ENCODE data around the gene FARS2.
A peak's percentile ranks its signal among the peaks of the same experiment; 100 is the strongest.
"Not testable (repeated sequence)": the region's sequence is repeated elsewhere in the genome, so short reads cannot be mapped to it uniquely, and the experiment has no call there.

Gene FARS2

DNA sequence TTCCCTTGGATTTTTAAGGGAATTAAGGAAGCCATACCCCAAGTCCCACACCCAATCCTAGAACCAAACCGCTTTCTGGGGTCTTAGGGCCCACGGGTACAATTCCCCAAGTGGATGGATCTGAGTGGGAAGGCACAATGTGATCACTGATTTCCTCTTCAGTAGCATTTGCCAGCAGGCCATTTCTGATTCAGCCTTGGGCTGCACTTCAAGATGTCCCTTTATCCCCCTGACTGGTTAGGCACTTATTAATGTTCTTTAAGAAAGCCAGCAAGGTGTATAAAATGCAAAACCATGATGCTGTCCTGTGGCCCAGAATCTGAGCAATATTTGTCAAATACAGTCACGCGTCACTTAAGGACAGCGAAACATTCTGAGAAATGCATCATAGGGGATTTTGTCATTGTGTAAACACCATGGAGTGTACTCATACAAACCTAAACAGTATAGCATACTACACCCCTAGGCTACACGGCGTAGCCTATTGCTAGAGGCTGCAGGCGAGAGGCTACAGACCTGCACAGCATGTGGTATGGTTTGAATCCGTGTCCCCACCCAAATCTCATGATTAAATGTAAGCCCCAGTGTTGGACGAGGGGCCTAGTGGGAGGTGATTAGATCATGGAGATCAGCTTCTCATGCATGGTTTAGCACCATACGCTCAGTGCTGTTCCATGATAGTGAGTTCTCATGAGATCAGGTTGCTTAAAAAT is 511.3 kb downstream of the FARS2 start:
- no peak for ATAC-seq

GRCh38 chr6:5776104-5776503 is 514.8 kb downstream of the FARS2 start:
- no peak for ATAC-seq

DNA sequence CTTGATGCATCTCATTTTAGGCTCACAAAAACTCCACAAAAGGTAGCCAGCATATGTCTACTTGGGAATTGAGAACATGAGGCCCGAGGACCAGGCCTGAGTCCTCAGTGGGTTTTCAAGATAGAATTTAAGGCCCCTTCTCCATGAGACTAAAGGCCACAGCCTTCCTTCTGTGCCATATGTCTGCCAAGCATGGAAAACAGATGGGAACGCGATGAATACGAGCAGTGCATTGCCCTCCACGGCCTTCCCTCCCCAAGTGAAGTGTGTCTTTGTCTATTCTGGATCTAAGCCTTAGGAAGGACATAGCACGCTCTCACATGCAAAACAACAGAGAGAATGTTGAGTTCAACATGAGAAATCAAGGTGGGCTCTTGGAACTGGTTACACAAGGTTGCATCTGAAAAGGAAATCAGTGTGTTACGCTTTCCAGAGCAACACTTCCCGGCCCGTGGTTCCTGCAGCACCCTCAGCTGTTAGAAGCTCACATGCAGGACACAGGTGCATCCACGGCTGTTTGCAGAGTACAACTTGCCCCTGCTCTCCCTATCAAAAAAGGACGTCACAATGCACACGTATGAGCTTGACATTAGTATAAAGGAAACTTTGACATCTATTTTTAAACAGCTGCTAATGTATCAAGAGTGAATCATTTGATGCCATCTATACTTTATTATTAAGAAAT is 515.5 kb downstream of the FARS2 start:
- no peak for ATAC-seq

DNA sequence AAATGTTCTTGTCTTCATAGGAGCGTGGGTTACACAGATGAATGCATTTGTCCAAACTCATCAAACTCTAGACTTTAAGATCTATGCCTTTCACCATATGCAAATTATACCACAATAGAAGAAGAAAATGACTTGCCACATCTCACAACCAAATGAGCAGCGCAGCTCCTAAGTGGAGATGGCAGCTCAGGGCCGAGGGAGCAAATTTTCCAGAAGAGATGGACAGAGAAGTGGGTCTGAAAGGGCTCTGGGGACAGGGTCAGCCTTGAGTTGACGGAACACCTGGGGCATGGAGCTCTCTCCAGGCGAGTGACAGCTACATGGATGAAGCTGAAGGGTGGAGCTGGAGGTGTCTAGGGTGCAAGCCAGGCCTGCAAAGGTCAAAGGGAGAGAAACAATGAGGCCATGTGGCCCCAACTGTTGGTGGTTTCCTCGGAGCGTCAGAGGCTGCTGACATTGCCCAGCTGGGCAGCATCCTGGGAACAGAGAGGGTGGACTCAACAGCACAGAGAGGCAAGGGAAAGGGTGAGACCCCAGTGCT is 517.1 kb downstream of the FARS2 start:
- ATAC-seq, result no peak

- no peak for ATAC-seq
These were observed 517.6 kb downstream of the FARS2 start for GRCh38 chr6:5778906-5779305.

- ATAC-seq, result no peak
These were observed 519.7 kb downstream of the FARS2 start for GRCh38 chr6:5781019-5781418.

DNA sequence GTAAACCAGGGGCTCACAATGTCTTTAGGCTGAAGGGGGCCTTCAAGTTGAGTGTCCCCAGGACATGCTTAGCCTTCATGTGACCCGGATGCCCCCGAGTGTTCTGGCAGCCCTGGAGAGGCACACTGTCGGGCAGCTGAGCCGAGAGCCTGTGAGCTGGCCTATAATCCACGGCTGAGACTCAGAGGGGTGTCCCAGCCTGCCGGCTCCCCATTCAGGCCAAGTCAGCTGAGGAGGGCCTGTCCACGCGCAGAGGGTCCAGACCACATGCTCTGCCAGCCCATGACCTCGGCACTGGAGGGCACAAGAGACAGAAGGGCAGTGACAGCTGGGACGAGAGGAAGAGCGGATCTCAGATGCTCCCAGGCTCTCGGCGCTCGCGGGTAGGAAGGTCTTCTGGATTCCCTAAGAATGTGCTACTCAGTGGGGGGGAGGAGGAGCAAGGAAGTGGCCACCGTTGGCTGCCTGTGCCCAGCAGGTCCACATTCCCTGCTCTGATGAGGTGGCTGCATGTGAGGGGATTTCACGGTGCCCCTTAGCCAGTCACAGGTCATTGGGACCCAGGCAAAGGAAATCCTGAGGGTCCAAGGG is 520.7 kb downstream of the FARS2 start:
- no peak for ATAC-seq

- ATAC-seq, result no peak
These were observed 521.7 kb downstream of the FARS2 start for GRCh38 chr6:5782783-5783547.

- ATAC-seq, result no peak
These were observed 522.3 kb downstream of the FARS2 start for GRCh38 chr6:5783584-5784089.

GRCh38 chr6:5785249-5785648 is 523.9 kb downstream of the FARS2 start:
- ATAC-seq, result no peak

DNA sequence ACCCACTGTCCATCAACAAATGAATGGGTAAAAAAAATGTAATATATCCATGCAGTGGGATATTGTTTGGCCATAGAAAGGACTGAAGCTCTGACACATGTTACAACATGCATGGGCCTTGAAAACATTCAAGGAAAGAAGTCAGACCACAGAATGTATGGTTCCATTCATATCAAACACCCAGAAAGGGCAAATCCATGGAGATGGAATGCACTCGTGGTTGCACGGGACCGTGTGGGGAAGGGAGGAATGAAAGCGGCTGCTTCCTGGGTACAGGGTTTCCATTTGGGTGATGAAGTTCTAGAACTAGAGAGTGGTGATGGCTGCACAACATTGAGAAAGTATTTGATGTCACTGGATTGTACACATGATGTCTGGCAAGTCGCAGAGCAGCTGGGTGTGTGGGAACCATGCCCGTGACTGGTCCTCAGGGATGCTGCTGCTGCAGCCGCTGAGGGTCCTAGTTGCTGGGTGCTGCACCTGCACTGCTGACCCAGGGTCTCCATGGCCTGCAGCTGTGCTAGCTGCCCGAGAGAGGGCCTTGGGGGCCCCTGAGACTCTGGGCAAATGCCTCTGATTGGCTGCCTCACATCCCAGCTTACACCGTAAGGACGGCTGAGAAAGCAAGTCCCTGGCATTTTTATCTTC is 525.1 kb downstream of the FARS2 start:
- ATAC-seq, result no peak

DNA sequence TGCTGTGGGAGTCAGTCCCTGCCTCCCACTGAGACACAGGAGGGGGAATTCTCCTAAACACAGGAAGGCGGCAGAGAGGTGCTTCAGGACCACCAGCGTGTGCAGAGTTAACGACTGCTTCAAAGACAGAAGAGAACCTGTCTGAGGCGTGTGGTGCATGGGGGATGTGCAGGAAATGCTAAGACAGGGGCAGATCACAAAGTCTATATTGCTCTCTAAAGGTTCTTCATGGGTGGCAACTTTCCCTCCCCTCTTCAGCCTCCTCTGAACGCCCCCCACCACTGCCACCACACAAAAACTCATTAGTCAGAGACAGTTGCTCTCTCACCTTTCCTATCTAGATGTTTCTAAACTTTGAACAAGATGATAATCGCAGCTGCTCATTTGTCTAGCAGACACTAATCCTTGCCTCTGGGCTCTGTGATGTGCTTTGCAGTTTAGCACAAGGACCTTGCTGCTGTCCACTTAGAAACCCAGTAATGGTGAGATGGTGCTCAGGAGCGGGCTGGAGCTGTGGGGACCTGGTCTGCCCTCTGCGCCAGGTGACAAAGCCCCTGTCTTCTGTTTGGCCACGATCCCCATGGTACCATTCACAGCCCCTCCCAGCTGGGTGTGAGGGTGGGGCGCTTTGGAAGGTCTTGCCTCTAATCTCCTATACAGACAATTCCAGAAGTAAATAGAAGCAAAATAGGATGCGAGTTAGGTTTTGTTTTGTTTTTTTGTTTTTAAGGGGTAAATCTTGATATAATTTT is 525.8 kb downstream of the FARS2 start:
- no peak for ATAC-seq

DNA sequence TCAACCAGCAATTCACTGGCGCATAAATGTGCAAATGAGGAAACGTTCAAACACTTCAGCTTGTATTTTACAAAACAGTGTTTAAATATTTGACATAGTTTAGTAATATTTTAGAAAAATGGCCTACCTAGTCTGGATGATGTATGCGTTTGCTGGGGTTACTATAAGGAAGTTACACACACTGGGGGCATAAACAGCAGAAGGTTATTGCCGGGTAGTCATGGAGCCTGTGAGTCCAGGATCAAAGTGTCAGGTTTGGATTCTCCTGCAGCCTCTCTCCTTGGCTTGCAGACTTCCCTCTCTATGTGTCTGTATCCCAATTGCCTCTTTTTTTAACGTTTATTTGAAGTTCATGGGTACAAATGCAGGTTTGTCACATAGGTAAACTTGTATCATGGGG is 528.1 kb downstream of the FARS2 start:
- not testable (repeated sequence) for ATAC-seq

- not testable (repeated sequence) for ATAC-seq
These were observed 535.2 kb downstream of the FARS2 start for GRCh38 chr6:5796555-5796954.

GRCh38 chr6:5806406-5806805 is 545.1 kb downstream of the FARS2 start:
- not testable (repeated sequence) for ATAC-seq

DNA sequence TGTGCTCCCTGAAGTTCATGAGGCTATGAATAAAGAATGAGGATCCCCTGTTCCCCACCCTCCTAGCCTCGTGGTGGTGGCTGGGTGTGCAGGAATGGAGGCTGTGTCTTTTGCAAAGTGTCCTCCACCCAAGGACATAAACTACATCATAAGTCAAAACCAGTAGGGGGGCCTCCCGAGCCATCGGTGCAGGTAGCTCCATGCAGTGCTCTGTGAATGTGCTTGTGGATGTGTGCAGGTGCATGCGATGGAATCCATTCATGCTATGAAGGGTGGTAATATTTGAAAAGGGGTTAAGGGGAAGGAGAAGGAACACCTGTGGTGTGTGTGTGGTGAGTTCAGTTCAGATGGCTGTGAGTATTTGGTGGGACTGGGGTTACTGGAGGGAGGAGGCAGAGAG is 548.1 kb downstream of the FARS2 start:
- ATAC-seq, result no peak

DNA sequence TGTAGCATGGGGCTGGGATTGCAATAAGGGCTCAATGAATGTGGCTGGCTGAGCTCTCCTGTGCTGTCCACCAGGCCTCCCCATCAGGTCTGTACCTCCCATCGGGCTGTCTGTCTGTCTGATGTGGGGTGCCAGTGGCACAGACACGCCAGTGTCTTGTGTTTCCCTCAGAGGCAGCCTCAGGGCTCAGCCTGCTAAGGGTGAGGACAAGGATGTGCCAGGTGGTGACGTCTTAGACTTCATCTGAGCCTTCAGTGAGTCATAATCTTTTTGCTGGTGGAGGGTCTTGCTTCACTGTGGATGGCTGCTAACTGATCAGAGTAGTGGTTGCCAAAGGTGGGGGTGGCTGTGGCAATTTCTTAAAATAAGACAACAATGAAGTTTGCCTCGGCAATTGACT is 550.7 kb downstream of the FARS2 start:
- no peak for ATAC-seq

- peak; percentile 67 to 73 for ATAC-seq
These were observed 552.3 kb downstream of the FARS2 start for GRCh38 chr6:5813625-5814027.

DNA sequence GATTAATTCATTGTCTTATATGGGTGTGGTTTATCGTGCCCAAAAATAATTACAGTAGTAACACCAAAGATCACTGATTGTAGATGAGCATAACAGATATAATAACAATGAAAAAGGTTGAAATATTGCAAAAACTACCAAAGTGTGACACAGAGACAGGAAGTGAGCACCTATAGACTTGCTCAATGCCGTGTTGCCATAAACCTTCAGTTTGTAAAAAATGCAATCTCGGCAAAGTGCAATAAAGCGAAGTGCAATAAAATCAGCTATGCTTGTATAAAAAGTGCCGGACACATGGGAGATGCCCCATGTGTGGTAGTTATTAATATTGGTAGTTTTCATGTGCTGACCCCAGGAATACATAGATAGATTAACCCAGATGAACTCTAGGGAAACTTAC is 552.8 kb downstream of the FARS2 start:
- ATAC-seq, result peak in 1 of 2 donors; percentile 14

DNA sequence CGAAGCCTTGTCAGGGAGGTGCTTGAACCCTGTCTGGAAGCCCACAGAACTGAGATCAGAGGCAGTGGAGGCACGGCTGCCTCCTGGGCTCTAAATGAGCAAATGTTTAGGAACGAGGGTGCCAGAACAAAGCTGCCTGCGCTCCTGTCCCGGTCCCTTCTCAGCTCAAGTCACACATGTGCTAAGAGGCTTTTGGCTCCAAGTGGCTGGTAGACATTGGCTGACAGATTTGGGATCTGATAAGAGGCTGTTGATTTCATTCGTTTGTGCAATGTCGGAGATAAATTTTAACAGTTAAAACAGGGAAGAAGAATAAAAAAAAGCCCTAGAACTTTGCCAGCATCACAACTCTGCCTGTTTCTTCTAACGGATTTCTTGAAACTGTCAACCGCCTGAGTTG is 553.6 kb downstream of the FARS2 start:
- ATAC-seq, result no peak

GRCh38 chr6:5817869-5818268 is 556.6 kb downstream of the FARS2 start:
- ATAC-seq, result no peak

DNA sequence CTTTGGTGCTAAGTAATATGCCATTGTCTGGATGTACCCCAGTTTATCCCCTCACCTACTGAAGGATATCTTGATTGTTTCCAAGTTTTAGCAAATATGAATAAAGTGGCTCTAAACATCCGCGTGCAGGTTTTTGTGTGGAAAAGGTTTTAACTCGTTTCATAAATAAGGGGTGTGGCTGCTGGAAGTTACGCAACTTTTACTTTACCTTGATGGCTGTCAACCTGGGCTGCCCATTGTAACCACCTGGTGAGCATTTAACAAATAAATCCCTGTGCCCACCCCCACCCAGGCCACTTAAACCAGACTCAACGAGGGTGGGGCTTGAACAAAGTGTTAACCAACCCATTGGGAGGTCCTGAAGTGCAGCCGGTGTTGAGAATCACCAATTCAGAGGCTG is 557.6 kb downstream of the FARS2 start:
- no peak for ATAC-seq

All from activated CD4-positive, CD25-positive, alpha-beta regulatory T cell treated with anti-CD3 and anti-CD28 coated beads, Interleukin-2, amount 50 U/mL, for 24 hours (primary cell).